ENCODE measurements around the gene ZSCAN31. TPM values are rescaled to one million over a fixed set of nuclear protein-coding genes. Genes with fewer than 3 reads are reported as not detected.

Gene ZSCAN31
- polyA plus RNA-seq, 1 of the 3 experiments (the other 2 are of a cell fraction) = 1.9 TPM

GRCh38 chr6:28355743-28356665, 20.1 kb upstream of the ZSCAN31 start:
- Histone ChIP-seq H3K4me2 (peak overlapping the region; percentile 85), H3K27me3 (ENCODE audit: insufficient read depth) (no peaks in the 10 kb centered on the region), H2AFZ (ENCODE audit: low read depth) (peak overlapping the region; percentile 24; the same call in 1 of the 2 replicates), H3K79me2 (ENCODE audit: insufficient read depth) (peaks cover 28% of the 10 kb centered on the region), H3K9ac (peak overlapping the region; percentile 51; the same call in 1 of the 2 replicates), H3K36me3 (replicated peaks in 1 of 2; ENCODE audit: control insufficient read depth in 1 of 2, insufficient read depth in 2 of 2, low read length in 1 of 2) (peaks cover 2 to 9% of the 10 kb centered on the region in 2 experiments), H4K20me1 (ENCODE audit: insufficient read depth) (no peaks in the 10 kb centered on the region), H3F3A (replicated peaks; ENCODE audit: insufficient read depth) (no peaks in the 10 kb centered on the region), H3K9me2 (no peaks in the 10 kb centered on the region), H3K27ac (ENCODE audit: low read depth in 2 of 2, low read length in 1 of 2) (peak overlapping the region; percentile 59 to 71; a peak in 3 of 4 replicates), H3K4me3 (ENCODE audit: low read depth in 2 of 2, low read length in 1 of 2) (peak overlapping the region; percentile 75 to 84), H3K4me1 (ENCODE audit: control insufficient read depth in 1 of 2, insufficient read depth in 2 of 2, low read depth in 1 of 2, low read length in 1 of 2) (peaks cover 10 to 20% of the 10 kb centered on the region in 2 experiments; a peak in 3 of 4 replicates), H3K9me3 (no peaks in the 10 kb centered on the region)
- POLR2A ChIA-PET = interaction anchor here (0.6 to 2.2 kb wide), 11 partner anchors 20 to 463 kb away, joined by 3 to 12 read pairs (median 7); partner anchors contain the start of genes PGBD1, ZKSCAN4, ZKSCAN8 and ZSCAN26
- WGBS (ENCODE audit: low lambda C conversion rate) = 3% methylated on average over 16 of the region's 19 CpGs
- DNase-seq = peak; percentile 74
- CTCF ChIA-PET = interaction anchor here (0.6 to 3.4 kb wide), 63 partner anchors 9 to 373 kb away, joined by 3 to 29 read pairs (median 5); partner anchors contain the start of genes PGBD1, ZKSCAN4, ZKSCAN8 and ZSCAN12
- no peak for TF ChIP-seq RXRA (IDR thresholded peaks at IDR 0.05; ENCODE audit: borderline replicate concordance, low read depth)
- TF ChIP-seq RFX5 (IDR thresholded peaks at IDR 0.05; ENCODE audit: low read length) = no peak
- TF ChIP-seq CTCF (IDR thresholded peaks at IDR 0.05) = peak; percentile 68
- TF ChIP-seq GATA2 (CRISPR knock-in tag; IDR thresholded peaks at IDR 0.05) = no peak
- TF ChIP-seq ELF1 (IDR thresholded peaks at IDR 0.05) = no peak
- no peak for TF ChIP-seq YY1 (IDR thresholded peaks at IDR 0.05; ENCODE audit: low read depth)
- TF ChIP-seq REST (IDR thresholded peaks at IDR 0.05; ENCODE audit: low read depth, low read length) = no peak
- no peak for TF ChIP-seq RCOR1 (IDR thresholded peaks at IDR 0.05; ENCODE audit: low read length)
- TF ChIP-seq PBX3 (IDR thresholded peaks at IDR 0.05) = no peak
- TF ChIP-seq, protein P1, sequence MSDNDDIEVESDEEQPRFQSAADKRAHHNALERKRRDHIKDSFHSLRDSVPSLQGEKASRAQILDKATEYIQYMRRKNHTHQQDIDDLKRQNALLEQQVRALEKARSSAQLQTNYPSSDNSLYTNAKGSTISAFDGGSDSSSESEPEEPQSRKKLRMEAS (IDR thresholded peaks at IDR 0.05; ENCODE audit: low read depth) = no peak
- TF ChIP-seq, protein P2, sequence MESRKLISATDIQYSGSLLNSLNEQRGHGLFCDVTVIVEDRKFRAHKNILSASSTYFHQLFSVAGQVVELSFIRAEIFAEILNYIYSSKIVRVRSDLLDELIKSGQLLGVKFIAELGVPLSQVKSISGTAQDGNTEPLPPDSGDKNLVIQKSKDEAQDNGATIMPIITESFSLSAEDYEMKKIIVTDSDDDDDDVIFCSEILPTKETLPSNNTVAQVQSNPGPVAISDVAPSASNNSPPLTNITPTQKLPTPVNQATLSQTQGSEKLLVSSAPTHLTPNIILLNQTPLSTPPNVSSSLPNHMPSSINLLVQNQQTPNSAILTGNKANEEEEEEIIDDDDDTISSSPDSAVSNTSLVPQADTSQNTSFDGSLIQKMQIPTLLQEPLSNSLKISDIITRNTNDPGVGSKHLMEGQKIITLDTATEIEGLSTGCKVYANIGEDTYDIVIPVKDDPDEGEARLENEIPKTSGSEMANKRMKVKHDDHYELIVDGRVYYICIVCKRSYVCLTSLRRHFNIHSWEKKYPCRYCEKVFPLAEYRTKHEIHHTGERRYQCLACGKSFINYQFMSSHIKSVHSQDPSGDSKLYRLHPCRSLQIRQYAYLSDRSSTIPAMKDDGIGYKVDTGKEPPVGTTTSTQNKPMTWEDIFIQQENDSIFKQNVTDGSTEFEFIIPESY (IDR thresholded peaks at IDR 0.05; ENCODE audit: borderline replicate concordance, low read depth) = no peak
- TF ChIP-seq MEF2A (IDR thresholded peaks at IDR 0.05; ENCODE audit: borderline replicate concordance, low read depth) = no peak
- TF ChIP-seq SMC3 (IDR thresholded peaks at IDR 0.05; ENCODE audit: low read depth, low read length) = peak; percentile 70
- TF ChIP-seq EP300 (IDR thresholded peaks at IDR 0.05; ENCODE audit: borderline replicate concordance in 1 of 2, low read depth in 1 of 2, low read length in 1 of 2) = no peak
- no peak for TF ChIP-seq JUND (IDR thresholded peaks at IDR 0.05)
- TF ChIP-seq FOXM1 (IDR thresholded peaks at IDR 0.05; ENCODE audit: low read depth) = no peak
- TF ChIP-seq GABPA (IDR thresholded peaks at IDR 0.05; ENCODE audit: low read depth) = no peak
- TF ChIP-seq USF1 (IDR thresholded peaks at IDR 0.05; ENCODE audit: borderline replicate concordance, low read depth) = no peak
- peak; percentile 17 for TF ChIP-seq CHD2 (IDR thresholded peaks at IDR 0.05; ENCODE audit: low read length, partially characterized antibody)
- peak; percentile 45 for TF ChIP-seq MXI1 (IDR thresholded peaks at IDR 0.05; ENCODE audit: low read depth, low read length)
- no peak for TF ChIP-seq POLR2AphosphoS5 (IDR thresholded peaks at IDR 0.05; ENCODE audit: low read depth, low read length)
- peak; percentile 85 for TF ChIP-seq RAD21 (IDR thresholded peaks at IDR 0.05; ENCODE audit: low read length)
- TF ChIP-seq TCF12 (IDR thresholded peaks at IDR 0.05) = no peak
- no peak for TF ChIP-seq NRF1 (IDR thresholded peaks at IDR 0.05; ENCODE audit: low read depth, low read length)
